GM18519 (cell line): Measurements from ENCODE around the gene SCAANT1.

Experiments used
- ATAC-seq: cut with Tn5 transposase; IDR thresholded peaks from one replicate; pipeline ENCODE4 v1.9.1; 2021; ENCODE audit warnings: mild to moderate bottlenecking, moderate library complexity; ENCODE audit not compliant: unreplicated experiment, low FRiP score

SCAANT1 gene

DNA sequence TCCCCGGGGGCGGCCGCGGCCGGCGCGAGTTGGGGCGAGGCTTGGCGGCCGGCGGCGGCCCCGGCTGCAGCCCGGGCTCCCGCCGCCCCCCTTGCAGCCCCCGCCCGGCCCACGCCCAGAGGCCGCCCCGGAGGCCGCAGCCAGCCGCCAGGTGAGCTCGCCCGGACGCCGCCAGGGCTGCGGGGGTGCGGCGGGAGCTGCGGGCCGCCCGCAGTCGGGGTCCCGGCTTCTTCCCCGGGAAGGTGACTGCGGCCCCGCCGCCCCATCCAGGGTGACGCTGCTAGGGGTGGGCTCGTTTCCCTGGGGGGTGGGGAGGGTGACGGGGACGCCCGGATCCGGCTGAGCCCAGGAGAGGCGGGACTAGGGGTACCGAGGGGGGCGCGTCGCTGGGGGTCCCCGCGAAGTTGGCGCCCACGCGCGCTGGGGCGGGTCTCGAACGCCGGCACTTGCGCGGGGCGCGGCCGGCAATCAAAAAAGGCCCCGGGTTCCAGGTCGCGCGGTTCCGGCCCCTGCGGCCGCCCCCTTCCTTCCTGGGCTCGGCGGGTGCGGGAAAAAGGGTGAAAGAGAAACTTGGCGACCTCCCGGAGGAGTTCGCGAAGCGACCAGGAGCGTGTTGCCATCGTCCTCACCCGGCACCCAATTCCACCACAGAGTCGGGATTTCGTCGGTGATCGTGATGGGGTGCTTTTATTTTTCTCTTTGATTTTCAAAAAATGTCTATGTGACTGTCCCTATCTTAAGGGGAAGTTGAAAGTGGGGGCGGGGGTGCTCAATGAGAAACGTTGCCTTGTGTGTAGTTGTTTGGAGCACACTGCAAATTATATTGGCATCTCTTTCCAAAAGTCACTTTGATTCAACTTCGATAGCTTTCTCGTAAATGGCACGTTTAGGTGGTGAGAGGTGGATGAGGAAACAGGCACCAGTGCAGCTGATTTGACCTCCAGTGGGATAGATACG, 47.9 kb downstream of the SCAANT1 start:
- ATAC-seq: peak; percentile 26

DNA sequence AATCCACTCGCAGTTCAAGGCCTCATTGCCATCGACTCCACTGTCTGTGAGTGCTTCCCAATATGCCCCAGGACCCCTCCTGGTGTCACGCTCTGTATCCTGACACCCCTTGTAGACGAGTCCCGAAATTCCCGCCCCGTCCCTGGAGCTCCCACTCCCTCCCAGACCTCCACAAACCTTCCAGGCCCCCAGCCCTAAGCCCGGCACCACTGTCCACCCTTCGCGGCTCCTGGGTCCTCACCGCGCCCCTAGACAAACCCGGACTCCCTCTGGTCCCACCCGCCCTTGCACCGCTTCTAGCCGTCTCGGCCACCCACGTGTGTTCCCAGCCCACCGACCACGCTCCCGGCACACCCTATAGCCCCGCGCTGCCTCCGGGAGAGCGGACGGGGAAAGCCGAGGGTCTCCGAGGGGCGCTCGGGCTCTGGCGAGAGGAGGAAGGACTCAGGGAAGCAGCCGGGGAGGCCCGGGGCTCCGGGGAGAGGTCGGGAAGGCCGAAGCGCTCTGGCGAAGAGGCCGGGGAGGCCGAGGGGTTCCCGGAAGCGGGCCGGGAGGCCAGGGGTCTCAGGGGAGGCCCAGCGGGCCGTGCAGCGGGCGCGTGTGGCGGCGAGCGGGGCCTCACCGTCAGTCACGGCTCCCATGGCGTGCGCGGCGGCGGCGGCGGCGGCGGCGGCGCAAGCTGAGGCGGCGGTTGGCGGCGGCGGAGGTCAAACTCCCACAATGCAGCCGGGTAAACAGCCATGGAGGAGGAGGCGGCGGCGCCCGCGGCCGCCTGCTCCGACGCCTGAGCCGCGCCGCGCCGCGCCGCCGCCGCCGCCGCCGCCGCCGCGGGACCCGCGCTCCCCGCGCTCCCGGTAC, 48.8 kb downstream of the SCAANT1 start, which contains the start of the genes ATXN7 and THOC7:
TSS of gene ATXN7 (plus strand) at position 718 of the 858 bp plus-strand sequence. CDS start 48,732 bp downstream, outside the sequence.
TSS of gene THOC7 (minus strand) at position 656 of the 858 bp plus-strand sequence. CDS start at position 641, 15 bp downstream.
- peak; percentile 45 for ATAC-seq

DNA sequence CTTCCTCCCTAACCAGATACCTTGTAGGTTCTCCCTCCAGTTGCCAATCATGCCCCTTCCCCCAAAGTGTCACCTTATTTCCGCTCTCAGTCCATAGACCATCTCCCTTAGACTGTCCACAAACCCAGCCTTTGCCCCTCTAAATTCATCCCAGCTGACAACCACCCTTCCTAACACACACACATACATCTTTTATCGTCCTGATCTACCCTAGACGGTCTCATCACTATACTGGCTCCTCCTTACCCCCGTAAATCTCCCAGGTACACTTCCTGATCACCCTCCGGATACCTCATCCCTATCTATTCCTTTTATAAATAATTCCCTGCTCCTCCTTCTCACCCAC, 49.4 kb downstream of the SCAANT1 start:
- ATAC-seq: no peak
